Hepatocyte (in vitro differentiated cells): ENCODE data around the gene CTR9. TPM values are rescaled to one million over a fixed set of nuclear protein-coding genes. Genes with fewer than 3 reads are reported as not detected.

ENCODE experiments used
- DNase-seq: peaks from one replicate; pipeline ENCODE4 v3.0.0-alpha.2; 2016; ENCODE audit warnings: low spot score
- H2AFZ ChIP-seq: fragments of 200-600 bp; sonication (generic); 2 replicates; pipeline ENCODE4 v1.6.0; 2016; ENCODE audit warnings: antibody characterized with exemption, mild to moderate bottlenecking
- H3K27ac ChIP-seq: fragments of 200-600 bp; sonication (generic); 2 replicates; pipeline ENCODE4 v1.5.1; 2016; ENCODE audit warnings: mild to moderate bottlenecking
- H3K27me3 ChIP-seq: fragments of 200-600 bp; sonication (generic); 2 replicates; pipeline ENCODE4 v1.6.1; 2016
- H3K36me3 ChIP-seq: fragments of 200-600 bp; sonication (generic); replicated peaks from 2 replicates; pipeline ENCODE4 v1.5.1; 2016; ENCODE audit warnings: low read depth; ENCODE audit not compliant: insufficient read depth
- H3K4me1 ChIP-seq: fragments of 200-600 bp; sonication (generic); 2 replicates; pipeline ENCODE4 v1.5.1; 2016; ENCODE audit warnings: mild to moderate bottlenecking, moderate library complexity; ENCODE audit not compliant: insufficient read depth
- H3K4me2 ChIP-seq: fragments of 200-600 bp; sonication (generic); 2 replicates; pipeline ENCODE4 v1.6.0; 2016
- H3K4me3 ChIP-seq: fragments of 200-600 bp; sonication (generic); 2 replicates; pipeline ENCODE4 v1.5.1; 2016; ENCODE audit warnings: mild to moderate bottlenecking
- H3K79me2 ChIP-seq: fragments of 200-600 bp; sonication (generic); 2 replicates; pipeline ENCODE4 v1.6.0; 2017; ENCODE audit warnings: mild to moderate bottlenecking
- H3K9me2 ChIP-seq: fragments of 200-600 bp; sonication (generic); replicated peaks from 2 replicates; pipeline ENCODE4 v1.6.0; 2017; ENCODE audit warnings: mild to moderate bottlenecking; ENCODE audit not compliant: insufficient read depth
- H3K9me3 ChIP-seq: fragments of 200-600 bp; sonication (generic); 2 replicates; pipeline ENCODE4 v1.5.1; 2016; ENCODE audit warnings: low read depth, mild to moderate bottlenecking
- H4K20me1 ChIP-seq: fragments of 200-600 bp; sonication (generic); 2 replicates; pipeline ENCODE4 v1.6.0; 2016; ENCODE audit warnings: mild to moderate bottlenecking; ENCODE audit not compliant: insufficient read depth, poor library complexity, severe bottlenecking
- CTCF ChIP-seq: fragments of 200-600 bp; sonication (generic); IDR thresholded peaks from 2 replicates; pipeline ENCODE4 v1.5.1; 2016; ENCODE audit warnings: antibody characterized with exemption, mild to moderate bottlenecking; ENCODE audit not compliant: poor library complexity
- EZH2 ChIP-seq: fragments of 200-600 bp; sonication (generic); IDR thresholded peaks from 2 replicates; pipeline ENCODE4 v1.6.1; 2016; ENCODE audit warnings: antibody characterized with exemption, mild to moderate bottlenecking, borderline replicate concordance
- EZH2phosphoT487 ChIP-seq: fragments of 200-600 bp; sonication (generic); IDR thresholded peaks from one replicate; pipeline ENCODE4 v1.6.1; 2018; ENCODE audit warnings: antibody characterized with exemption, mild to moderate bottlenecking, low read depth, moderate library complexity; ENCODE audit not compliant: unreplicated experiment, severe bottlenecking
- WGBS: methylation state at CpG from one replicate; pipeline ENCODE4 v1.1.6; 2016; ENCODE audit warnings: low lambda C conversion rate; ENCODE audit errors: missing lambda C conversion rate; 5-methylcytosine and 5-hydroxymethylcytosine counted together
- polyA plus RNA-seq: library from polyadenylated mRNA; unstranded; fragments of >200 nt; fragmentation: Nextera tagmentation; extraction: Ambion mirVana; gene quantifications from 2 replicates; pipeline ENCODE4 v1.2.1, GENCODE V29; 2016
- total RNA-seq: library from RNA; depleted of rRNA; stranded (reverse); fragments of >200 nt; gene quantifications from 2 replicates; pipeline ENCODE4 v1.2.3, GENCODE V29; 2014

Gene CTR9
- total and polyA plus RNA-seq, 2 experiments from 2014 or later: 24.4 to 28.0 TPM

GRCh38 chr11:10746871-10747270 is 4.2 kb upstream of the CTR9 start:
- Histone ChIP-seq H3K4me3 (no peak overlapping the region), H3K4me1 (peaks cover 3% of the 10 kb centered on the region), H2AFZ (no peak overlapping the region), H3K9me2 (no peaks in the 10 kb centered on the region), H3K36me3 (no peaks in the 10 kb centered on the region), H3K27me3 (no peaks in the 10 kb centered on the region), H3K27ac (no peak overlapping the region), H3K79me2 (peaks cover 3% of the 10 kb centered on the region), H3K4me2 (no peak overlapping the region), H4K20me1 (no peaks in the 10 kb centered on the region), H3K9me3 (no peaks in the 10 kb centered on the region)
- no peak for TF ChIP-seq CTCF
- no peak for TF ChIP-seq EZH2phosphoT487
- TF ChIP-seq EZH2: no peak
- DNase-seq: no peak
- WGBS: 92% methylated on average over 2 of the region's 2 CpGs

- Histone ChIP-seq H3K4me2 (no peak overlapping the region), H3K4me1 (peaks cover 10% of the 10 kb centered on the region), H3K36me3 (no peaks in the 10 kb centered on the region), H2AFZ (no peak overlapping the region), H3K27ac (no peak overlapping the region), H4K20me1 (no peaks in the 10 kb centered on the region), H3K79me2 (peaks cover 12% of the 10 kb centered on the region), H3K27me3 (no peaks in the 10 kb centered on the region), H3K4me3 (no peak overlapping the region), H3K9me3 (no peaks in the 10 kb centered on the region), H3K9me2 (no peaks in the 10 kb centered on the region)
- TF ChIP-seq EZH2phosphoT487 (no peak), EZH2 (no peak), CTCF (no peak)
- DNase-seq: no peak
Observed at GRCh38 chr11:10747733-10748132, 3.3 kb upstream of the CTR9 start.

- TF ChIP-seq EZH2phosphoT487 (no peak), CTCF (no peak), EZH2 (no peak)
- Histone ChIP-seq H3K27ac (no peak overlapping the region), H3K36me3 (no peaks in the 10 kb centered on the region), H4K20me1 (no peaks in the 10 kb centered on the region), H3K4me1 (peaks cover 8% of the 10 kb centered on the region), H3K27me3 (no peaks in the 10 kb centered on the region), H2AFZ (no peak overlapping the region), H3K4me3 (no peak overlapping the region), H3K9me3 (no peaks in the 10 kb centered on the region), H3K9me2 (no peaks in the 10 kb centered on the region), H3K4me2 (no peak overlapping the region), H3K79me2 (peaks cover 24% of the 10 kb centered on the region)
- DNase-seq: no peak
- WGBS: 81% methylated on average over 2 of the region's 2 CpGs
Observed at GRCh38 chr11:10749476-10749875, 1.6 kb upstream of the CTR9 start.

- no peaks in the 10 kb centered on the region for H3K27me3 ChIP-seq
- H3K4me3 ChIP-seq: peak overlapping the region; percentile 79
- no peaks in the 10 kb centered on the region for H3K9me3 ChIP-seq
- peak overlapping the region; percentile 86 for H3K4me2 ChIP-seq
- H3K27ac ChIP-seq: peak overlapping the region; percentile 96
- no peak for TF ChIP-seq EZH2
- H2AFZ ChIP-seq: peak overlapping the region; percentile 74
- 1% methylated on average over 14 of the region's 14 CpGs for WGBS
- peaks cover 28% of the 10 kb centered on the region for H3K79me2 ChIP-seq
- no peaks in the 10 kb centered on the region for H3K36me3 ChIP-seq
- peak; percentile 19 for DNase-seq
- H3K9me2 ChIP-seq: no peaks in the 10 kb centered on the region
- H4K20me1 ChIP-seq: no peaks in the 10 kb centered on the region
- peaks cover 8% of the 10 kb centered on the region for H3K4me1 ChIP-seq
Observed at GRCh38 chr11:10751581-10751940, 515 bp downstream of the CTR9 start.
